ENCODE data around the gene CUEDC1.

GRCh38 chr17:57910462-57911420, 44.5 kb downstream of the CUEDC1 start:
- no peak for TF ChIP-seq POLR2A (IDR thresholded peaks at IDR 0.05)
- no peak for TF ChIP-seq CTCF (IDR thresholded peaks at IDR 0.05)

Measured in heart left ventricle (tissue), 13 donors.